Smooth muscle cell (in vitro differentiated cells): Measurements from ENCODE around the gene HDAC10. TPM values are rescaled to one million over a fixed set of nuclear protein-coding genes. Genes with fewer than 3 reads are reported as not detected.

Experiments used
- DNase-seq: peaks from one replicate; lab custom pipeline; 2025; ENCODE audit not compliant: unreplicated experiment; lab: John Stamatoyannopoulos, UW
- H2AFZ ChIP-seq: fragments of 200-600 bp; sonication (generic); 2 replicates; pipeline ENCODE4 v1.6.0; 2016; ENCODE audit warnings: antibody characterized with exemption, low read depth, mild to moderate bottlenecking
- H3F3A ChIP-seq: fragments of 200-600 bp; sonication (generic); 2 replicates; pipeline ENCODE4 v1.6.0; 2017; ENCODE audit warnings: antibody characterized with exemption, low read depth
- H3K27ac ChIP-seq: fragments of 200-600 bp; sonication (generic); 2 replicates; pipeline ENCODE4 v1.5.1; 2016; ENCODE audit warnings: low read depth, mild to moderate bottlenecking
- H3K27me3 ChIP-seq: fragments of 200-600 bp; sonication (generic); 2 replicates; pipeline ENCODE4 v1.6.1; 2016; ENCODE audit warnings: low read depth, mild to moderate bottlenecking
- H3K36me3 ChIP-seq: fragments of 200-600 bp; sonication (generic); 2 replicates; pipeline ENCODE4 v1.5.1; 2016; ENCODE audit warnings: low read depth
- H3K4me1 ChIP-seq: fragments of 200-600 bp; sonication (generic); 2 replicates; pipeline ENCODE4 v1.5.1; 2016; ENCODE audit warnings: low read depth
- H3K4me2 ChIP-seq: fragments of 200-600 bp; sonication (generic); 2 replicates; pipeline ENCODE4 v1.6.0; 2016; ENCODE audit warnings: mild to moderate bottlenecking
- H3K4me3 ChIP-seq: fragments of 200-600 bp; sonication (generic); 2 replicates; pipeline ENCODE4 v1.5.1; 2016; ENCODE audit warnings: mild to moderate bottlenecking
- H3K79me2 ChIP-seq: fragments of 200-600 bp; sonication (generic); 2 replicates; pipeline ENCODE4 v1.6.0; 2016; ENCODE audit warnings: low read depth, mild to moderate bottlenecking
- H3K9ac ChIP-seq: fragments of 200-600 bp; sonication (generic); 2 replicates; pipeline ENCODE4 v1.6.0; 2016; ENCODE audit warnings: low read depth
- H3K9me3 ChIP-seq: fragments of 200-600 bp; sonication (generic); replicated peaks from 2 replicates; pipeline ENCODE4 v1.5.1; 2016; ENCODE audit warnings: low read depth
- H4K20me1 ChIP-seq: fragments of 200-600 bp; sonication (generic); 2 replicates; pipeline ENCODE4 v1.6.0; 2016; ENCODE audit warnings: low read depth
- CTCF ChIP-seq: fragments of 200-600 bp; sonication (generic); IDR thresholded peaks from 2 replicates; pipeline ENCODE4 v1.5.1; 2017; ENCODE audit warnings: borderline replicate concordance, mild to moderate bottlenecking, antibody characterized with exemption; ENCODE audit not compliant: insufficient read depth, poor library complexity, severe bottlenecking
- WGBS: methylation state at CpG from one replicate; pipeline ENCODE4 v1.1.7; 2016; ENCODE audit warnings: low lambda C conversion rate; 5-methylcytosine and 5-hydroxymethylcytosine counted together
- polyA plus RNA-seq: library from polyadenylated mRNA; unstranded; fragments of >200 nt; fragmentation: Nextera tagmentation; extraction: Ambion mirVana; gene quantifications from 2 replicates; pipeline ENCODE4 v1.2.1, GENCODE V29; 2016
- total RNA-seq: library from RNA; depleted of rRNA; stranded (reverse); fragments of >200 nt; gene quantifications from 2 replicates; pipeline ENCODE4 v1.2.3, GENCODE V29; 2014

The HDAC10 gene
- total and polyA plus RNA-seq, 2 experiments from 2014 or later = 9.5 to 15.7 TPM

- no peak overlapping the region for H2AFZ ChIP-seq
- peaks cover 23% of the 10 kb centered on the region for H3K4me1 ChIP-seq
- H3K79me2 ChIP-seq = no peaks in the 10 kb centered on the region
- H3K27ac ChIP-seq = no peak overlapping the region
- H3F3A ChIP-seq = peaks cover 18% of the 10 kb centered on the region
- H3K36me3 ChIP-seq = no peaks in the 10 kb centered on the region
- 41% methylated on average over 22 of the region's 26 CpGs for WGBS
- H3K4me2 ChIP-seq = peak overlapping the region; percentile 88
- DNase-seq = no peak
- no peaks in the 10 kb centered on the region for H3K9me3 ChIP-seq
- H3K4me3 ChIP-seq = peak overlapping the region; percentile 60
- TF ChIP-seq CTCF = no peak
- peaks cover 67% of the 10 kb centered on the region for H4K20me1 ChIP-seq
- H3K27me3 ChIP-seq = peaks cover 13% of the 10 kb centered on the region
- no peak overlapping the region for H3K9ac ChIP-seq
These were observed 21.2 kb upstream of the HDAC10 start for GRCh38 chr22:50272044-50272802.

- H3K27me3 ChIP-seq = peaks cover 20% of the 10 kb centered on the region
- H3K4me1 ChIP-seq = peaks cover 23% of the 10 kb centered on the region
- H3K9me3 ChIP-seq = no peaks in the 10 kb centered on the region
- H3K36me3 ChIP-seq = no peaks in the 10 kb centered on the region
- no peak overlapping the region for H3K27ac ChIP-seq
- peak; percentile 23 for TF ChIP-seq CTCF
- peaks cover 18% of the 10 kb centered on the region for H3F3A ChIP-seq
- peak overlapping the region; percentile 88 for H3K4me2 ChIP-seq
- 7% methylated on average over 11 of the region's 45 CpGs for WGBS
- H3K9ac ChIP-seq = no peak overlapping the region
- H2AFZ ChIP-seq = no peak overlapping the region
- peaks cover 60% of the 10 kb centered on the region for H4K20me1 ChIP-seq
- no peaks in the 10 kb centered on the region for H3K79me2 ChIP-seq
- H3K4me3 ChIP-seq = peak overlapping the region; percentile 60
- no peak for DNase-seq
These were observed 20.5 kb upstream of the HDAC10 start for GRCh38 chr22:50271519-50271970.

- peak overlapping the region; percentile 60 for H3K4me3 ChIP-seq
- H3K4me2 ChIP-seq = peak overlapping the region; percentile 88
- H3K79me2 ChIP-seq = no peaks in the 10 kb centered on the region
- TF ChIP-seq CTCF = no peak
- 8% methylated on average over 53 of the region's 53 CpGs for WGBS
- H3K27me3 ChIP-seq = peaks cover 26% of the 10 kb centered on the region
- peaks cover 16% of the 10 kb centered on the region for H3F3A ChIP-seq
- H3K27ac ChIP-seq = no peak overlapping the region
- no peaks in the 10 kb centered on the region for H3K36me3 ChIP-seq
- peak; percentile 58 for DNase-seq
- H3K9ac ChIP-seq = no peak overlapping the region
- H4K20me1 ChIP-seq = peaks cover 53% of the 10 kb centered on the region
- peaks cover 23% of the 10 kb centered on the region for H3K4me1 ChIP-seq
- no peak overlapping the region for H2AFZ ChIP-seq
- H3K9me3 ChIP-seq = no peaks in the 10 kb centered on the region
These were observed 19.8 kb upstream of the HDAC10 start for GRCh38 chr22:50270666-50271394.
